Tibial nerve (tissue), 4 donors: Measurements from ENCODE around the gene CDK6. TPM values are rescaled to one million over a fixed set of nuclear protein-coding genes. Genes with fewer than 3 reads are reported as not detected.

Experiments used
- DNase-seq, 2 donors: peaks; one replicate each; pipeline ENCODE4 v3.0.0-alpha.2; 2019; ENCODE audit warnings: low spot score in 2 of 2
- H3K27ac ChIP-seq, 4 donors: fragments of 200-600 bp; sonication (generic) in 3 of 4; one replicate each; pipeline ENCODE4 v1.5.1; 2017 to 2019; ENCODE audit warnings: mild to moderate bottlenecking in 1 of 4
- H3K27me3 ChIP-seq, 2 donors: fragments of 200-600 bp; sonication (generic) in 1 of 2; one replicate each; pipeline versions ENCODE4 v1.5.1 to v1.6.0; 2017 to 2019
- H3K36me3 ChIP-seq, 3 donors: fragments of 200-600 bp; sonication (generic); one replicate each; pipeline ENCODE4 v1.5.1; 2018 to 2019
- H3K4me1 ChIP-seq, 4 donors: fragments of 200-600 bp; sonication (generic) in 3 of 4; one replicate each; pipeline ENCODE4 v1.5.1; 2017 to 2019
- H3K4me3 ChIP-seq, 4 donors: fragments of 200-600 bp; sonication (generic) in 3 of 4; one replicate each; pipeline ENCODE4 v1.5.1; 2017 to 2019; ENCODE audit warnings: mild to moderate bottlenecking in 1 of 4, moderate library complexity in 1 of 4
- H3K9me3 ChIP-seq, 4 donors: fragments of 200-600 bp; sonication (generic) in 3 of 4; one replicate each; pipeline ENCODE4 v1.5.1; 2017 to 2019
- EP300 ChIP-seq, 2 donors: sonication (generic); formaldehyde crosslinking; IDR thresholded peaks; one replicate each; pipeline ENCODE4 v1.6.1; 2017; ENCODE audit warnings: antibody characterized with exemption in 2 of 2, mild to moderate bottlenecking in 1 of 2
- POLR2A ChIP-seq, 2 donors: fragments of 450-650 bp; IDR thresholded peaks; one replicate each; pipeline ENCODE4 v1.6.1; 2017; ENCODE audit warnings: antibody characterized with exemption in 2 of 2, mild to moderate bottlenecking in 2 of 2, moderate library complexity in 2 of 2
- WGBS, 2 donors: methylation state at CpG; one replicate each; pipeline ENCODE4 v1.1.5; 2018; 5-methylcytosine and 5-hydroxymethylcytosine counted together
- total RNA-seq, 4 donors: library from RNA; depleted of rRNA; stranded (reverse); fragments of >200 nt; gene quantifications; one replicate each; pipeline ENCODE4 v1.1.0, GENCODE V29; 2016
- TF ChIP-seq, protein P1 (sequence below), 5 experiments: fragments of 200-600 bp in 3 of 5; fragments of 450-650 bp in 2 of 5; sonication (generic) in 3 of 5; IDR thresholded peaks; one replicate each; pipeline ENCODE4 v1.5.1; 2016 to 2019; ENCODE audit warnings: antibody characterized with exemption in 5 of 5, mild to moderate bottlenecking in 3 of 5, moderate library complexity in 2 of 5

The CDK6 gene
- total RNA-seq, 4 donors from 2014 or later = 14.4 to 45.4 (median 26.6) TPM

DNA sequence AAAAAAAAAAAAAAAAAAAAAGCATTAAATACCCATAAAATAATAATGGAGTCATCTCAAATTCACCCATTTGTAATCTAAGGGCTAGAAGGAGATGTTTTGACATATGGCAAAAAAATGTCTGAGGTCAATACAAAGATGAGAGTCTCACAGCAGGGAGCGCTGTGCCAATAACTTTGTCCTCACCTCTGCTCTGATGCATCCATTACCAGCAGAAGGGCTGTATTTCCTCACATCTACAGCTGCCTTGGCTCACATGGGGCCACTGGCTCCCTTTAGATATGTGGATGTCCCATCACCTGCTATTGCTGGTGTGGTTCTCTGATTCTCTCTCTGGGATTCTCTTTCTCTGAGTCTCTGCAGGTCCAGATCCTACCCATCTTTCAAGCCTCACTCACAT lies 155.9 kb downstream of the CDK6 start:
- Histone ChIP-seq H3K9me3 (no peaks in the 10 kb centered on the region), H3K4me3 (no peak overlapping the region), H3K27me3 (no peaks in the 10 kb centered on the region), H3K27ac (no peak overlapping the region), H3K36me3 (no peaks in the 10 kb centered on the region), H3K4me1 (peaks cover 0 to 29% (median 4%) of the 10 kb centered on the region in 4 donors)
- TF ChIP-seq EP300 (IDR thresholded peaks at IDR 0.05) (no peak), POLR2A (IDR thresholded peaks at IDR 0.05) (no peak)
- TF ChIP-seq, protein P1, sequence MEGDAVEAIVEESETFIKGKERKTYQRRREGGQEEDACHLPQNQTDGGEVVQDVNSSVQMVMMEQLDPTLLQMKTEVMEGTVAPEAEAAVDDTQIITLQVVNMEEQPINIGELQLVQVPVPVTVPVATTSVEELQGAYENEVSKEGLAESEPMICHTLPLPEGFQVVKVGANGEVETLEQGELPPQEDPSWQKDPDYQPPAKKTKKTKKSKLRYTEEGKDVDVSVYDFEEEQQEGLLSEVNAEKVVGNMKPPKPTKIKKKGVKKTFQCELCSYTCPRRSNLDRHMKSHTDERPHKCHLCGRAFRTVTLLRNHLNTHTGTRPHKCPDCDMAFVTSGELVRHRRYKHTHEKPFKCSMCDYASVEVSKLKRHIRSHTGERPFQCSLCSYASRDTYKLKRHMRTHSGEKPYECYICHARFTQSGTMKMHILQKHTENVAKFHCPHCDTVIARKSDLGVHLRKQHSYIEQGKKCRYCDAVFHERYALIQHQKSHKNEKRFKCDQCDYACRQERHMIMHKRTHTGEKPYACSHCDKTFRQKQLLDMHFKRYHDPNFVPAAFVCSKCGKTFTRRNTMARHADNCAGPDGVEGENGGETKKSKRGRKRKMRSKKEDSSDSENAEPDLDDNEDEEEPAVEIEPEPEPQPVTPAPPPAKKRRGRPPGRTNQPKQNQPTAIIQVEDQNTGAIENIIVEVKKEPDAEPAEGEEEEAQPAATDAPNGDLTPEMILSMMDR (IDR thresholded peaks at IDR 0.05) = no peak
- WGBS, 2 donors = 100% methylated on average over 1 of the region's 1 CpG
- DNase-seq = no peak

DNA sequence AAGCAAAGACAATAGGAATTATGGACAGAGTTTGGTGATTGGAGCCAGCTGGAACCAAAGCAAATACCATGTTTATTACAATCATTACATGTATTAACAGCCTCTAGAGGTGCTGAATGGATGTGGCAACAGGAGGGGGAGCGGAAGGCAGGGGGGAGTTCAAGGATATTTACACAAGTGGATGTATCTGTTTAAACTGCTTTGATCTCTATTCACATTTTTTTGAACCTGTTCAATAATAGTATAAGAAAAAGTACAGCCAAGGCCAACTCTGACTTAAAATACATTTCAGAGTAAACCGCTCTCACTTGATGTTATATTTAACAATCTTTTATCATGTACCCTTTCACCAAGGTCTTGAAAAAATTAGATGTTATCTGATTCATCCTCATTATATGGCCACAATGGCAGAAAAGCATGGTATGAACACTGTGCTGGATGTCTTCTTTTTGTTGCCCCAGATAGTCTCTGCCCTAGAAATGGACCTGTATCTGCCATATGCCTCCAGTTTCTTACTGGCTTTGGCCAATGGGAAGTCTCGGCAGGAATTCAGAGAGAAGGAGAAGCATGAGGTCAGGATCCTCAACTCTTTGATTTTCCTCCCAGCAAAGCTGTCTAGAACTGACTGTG lies 158.0 kb downstream of the CDK6 start:
- H3K36me3 ChIP-seq = no peaks in the 10 kb centered on the region
- peaks cover 0 to 17% (median 4%) of the 10 kb centered on the region in 4 donors for H3K4me1 ChIP-seq
- TF ChIP-seq EP300 (IDR thresholded peaks at IDR 0.05) (no peak), POLR2A (IDR thresholded peaks at IDR 0.05) (no peak)
- TF ChIP-seq, protein P1 (IDR thresholded peaks at IDR 0.05) = no peak
- DNase-seq = no peak
- no peaks in the 10 kb centered on the region for H3K27me3 ChIP-seq
- no peak overlapping the region for H3K4me3 ChIP-seq
- H3K9me3 ChIP-seq = no peaks in the 10 kb centered on the region
- 77 to 95% methylated on average over 3 of the region's 3 CpGs for WGBS, 2 donors
- no peak overlapping the region for H3K27ac ChIP-seq

DNA sequence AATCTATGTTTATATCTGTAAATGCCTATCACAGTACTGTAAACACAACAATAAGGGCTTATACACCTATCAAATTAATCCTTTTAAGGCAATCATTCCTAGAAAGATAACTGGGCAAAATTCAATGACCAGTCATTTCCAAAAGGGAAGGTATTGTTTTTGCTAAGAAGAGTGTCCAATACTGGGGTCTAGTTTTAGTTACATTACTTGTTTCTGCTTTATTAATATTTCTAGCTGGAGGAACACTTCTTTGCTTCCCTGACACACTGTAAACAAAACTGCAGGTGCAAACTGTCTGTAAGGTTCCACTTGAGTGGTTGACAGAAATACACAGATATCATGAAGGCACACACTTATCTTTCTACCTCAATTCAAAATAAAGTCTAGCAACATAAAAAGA lies 162.0 kb downstream of the CDK6 start:
- Histone ChIP-seq H3K9me3 (no peaks in the 10 kb centered on the region), H3K27me3 (no peaks in the 10 kb centered on the region), H3K27ac (no peak overlapping the region), H3K4me1 (peaks cover 0 to 5% (median 0%) of the 10 kb centered on the region in 4 donors), H3K36me3 (no peaks in the 10 kb centered on the region), H3K4me3 (no peak overlapping the region)
- TF ChIP-seq EP300 (IDR thresholded peaks at IDR 0.05) (no peak), POLR2A (IDR thresholded peaks at IDR 0.05) (no peak)
- TF ChIP-seq, protein P1 (IDR thresholded peaks at IDR 0.05) = no peak
- no peak for DNase-seq

DNA sequence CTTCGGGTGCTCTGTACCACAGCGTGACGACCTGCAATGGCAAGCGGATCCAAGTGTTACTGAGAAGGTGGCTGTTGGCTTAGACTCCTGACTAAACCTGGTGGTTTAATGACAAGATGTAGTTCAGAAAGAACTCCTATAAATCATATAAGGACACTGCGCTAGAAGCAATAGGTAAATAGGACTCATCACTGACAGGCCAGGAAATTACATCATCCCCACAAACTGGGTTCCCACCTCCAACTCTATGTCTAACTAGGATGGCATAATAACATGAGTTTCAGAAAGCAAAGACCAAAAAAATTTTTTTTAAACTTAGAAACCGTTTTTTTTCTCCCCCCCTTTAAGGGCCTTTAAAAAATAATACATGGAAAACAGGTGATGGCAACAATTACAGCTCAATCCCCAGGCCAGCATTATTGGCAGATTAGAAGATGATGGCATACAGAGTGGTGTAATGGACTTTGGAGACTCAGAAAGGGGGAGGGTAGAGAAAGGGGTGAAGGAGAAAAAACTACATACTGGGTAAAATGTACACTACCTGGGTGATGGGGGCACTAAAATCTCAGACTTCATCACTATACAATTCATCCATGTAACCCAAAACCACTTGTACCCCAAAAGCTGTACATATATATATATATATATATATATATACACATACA lies 164.7 kb downstream of the CDK6 start:
- Histone ChIP-seq H3K4me1 (peaks cover 0 to 5% (median 0%) of the 10 kb centered on the region in 4 donors), H3K27ac (no peak overlapping the region), H3K4me3 (no peak overlapping the region), H3K9me3 (no peaks in the 10 kb centered on the region), H3K36me3 (no peaks in the 10 kb centered on the region), H3K27me3 (no peaks in the 10 kb centered on the region)
- no peak for TF ChIP-seq EP300 (IDR thresholded peaks at IDR 0.05)
- WGBS, 2 donors = 89 to 94% methylated on average over 6 of the region's 6 CpGs
- DNase-seq = no peak

DNA sequence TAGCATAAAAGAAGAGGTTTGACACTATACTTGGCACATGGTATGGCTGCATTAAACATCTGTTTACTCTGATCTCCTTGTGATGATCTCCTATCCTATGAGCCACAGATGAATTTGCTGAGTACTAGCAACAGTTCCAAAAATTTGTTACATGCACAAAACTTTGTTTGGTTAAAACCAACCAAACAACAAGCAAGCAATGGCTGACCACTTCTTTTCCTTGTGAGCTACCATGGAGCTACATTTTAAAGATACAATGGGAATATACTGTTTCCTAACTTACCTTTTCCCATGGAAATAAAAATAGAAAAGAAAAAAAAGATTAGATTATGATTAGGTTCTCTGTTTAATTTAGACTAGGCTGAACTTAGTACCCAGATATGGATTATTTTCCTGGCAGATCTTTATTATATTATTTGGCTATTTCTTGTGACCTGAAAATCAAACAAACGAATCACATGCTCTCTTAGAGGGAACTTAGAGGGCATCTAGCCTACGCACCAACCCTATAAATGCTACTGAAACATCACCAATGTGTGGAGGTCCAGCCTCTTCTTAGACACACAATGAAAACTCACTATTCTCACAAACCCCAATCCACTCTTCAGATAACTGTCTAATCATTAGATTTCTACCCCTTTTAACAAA lies 166.0 kb downstream of the CDK6 start:
- no peak for DNase-seq
- Histone ChIP-seq H3K27me3 (no peaks in the 10 kb centered on the region), H3K4me1 (peaks cover 0 to 5% (median 0%) of the 10 kb centered on the region in 4 donors), H3K27ac (no peak overlapping the region), H3K4me3 (no peak overlapping the region), H3K9me3 (no peaks in the 10 kb centered on the region), H3K36me3 (no peaks in the 10 kb centered on the region)
- WGBS, 2 donors = 90 to 92% methylated on average over 2 of the region's 2 CpGs
- TF ChIP-seq EP300 (IDR thresholded peaks at IDR 0.05) (no peak), POLR2A (IDR thresholded peaks at IDR 0.05) (no peak)
- TF ChIP-seq, protein P1 (IDR thresholded peaks at IDR 0.05) = no peak
